ENCODE measurements around the gene PARD3B.

Gene PARD3B

DNA sequence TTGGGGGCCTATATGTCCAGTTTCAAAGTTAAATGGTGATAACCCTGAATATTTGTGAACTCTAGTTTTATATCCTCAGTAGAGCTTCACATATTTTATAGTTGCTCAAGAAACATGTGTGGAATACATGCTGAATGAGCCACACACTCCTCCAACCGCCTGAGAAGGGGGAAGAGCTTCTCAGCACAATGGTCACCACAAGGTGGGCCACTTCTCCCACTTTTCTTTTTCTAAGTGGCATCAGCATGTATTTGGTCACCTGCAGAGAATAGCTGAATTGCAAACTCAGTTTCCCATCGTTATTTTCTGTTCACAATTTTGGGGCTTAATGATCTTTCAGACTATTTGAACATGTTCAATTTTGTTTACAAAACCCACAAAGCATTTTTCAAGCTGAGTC is 340.5 kb downstream of the PARD3B start:
- H3K4me3 ChIP-seq (ENCODE audit: low read length), result no peak overlapping the region
- H3F3A ChIP-seq (ENCODE audit: control insufficient read depth, insufficient read depth), result no peaks in the 10 kb centered on the region
- H3K36me3 ChIP-seq (ENCODE audit: control insufficient read depth, low read length), result no peaks in the 10 kb centered on the region
- TF ChIP-seq, protein P1, sequence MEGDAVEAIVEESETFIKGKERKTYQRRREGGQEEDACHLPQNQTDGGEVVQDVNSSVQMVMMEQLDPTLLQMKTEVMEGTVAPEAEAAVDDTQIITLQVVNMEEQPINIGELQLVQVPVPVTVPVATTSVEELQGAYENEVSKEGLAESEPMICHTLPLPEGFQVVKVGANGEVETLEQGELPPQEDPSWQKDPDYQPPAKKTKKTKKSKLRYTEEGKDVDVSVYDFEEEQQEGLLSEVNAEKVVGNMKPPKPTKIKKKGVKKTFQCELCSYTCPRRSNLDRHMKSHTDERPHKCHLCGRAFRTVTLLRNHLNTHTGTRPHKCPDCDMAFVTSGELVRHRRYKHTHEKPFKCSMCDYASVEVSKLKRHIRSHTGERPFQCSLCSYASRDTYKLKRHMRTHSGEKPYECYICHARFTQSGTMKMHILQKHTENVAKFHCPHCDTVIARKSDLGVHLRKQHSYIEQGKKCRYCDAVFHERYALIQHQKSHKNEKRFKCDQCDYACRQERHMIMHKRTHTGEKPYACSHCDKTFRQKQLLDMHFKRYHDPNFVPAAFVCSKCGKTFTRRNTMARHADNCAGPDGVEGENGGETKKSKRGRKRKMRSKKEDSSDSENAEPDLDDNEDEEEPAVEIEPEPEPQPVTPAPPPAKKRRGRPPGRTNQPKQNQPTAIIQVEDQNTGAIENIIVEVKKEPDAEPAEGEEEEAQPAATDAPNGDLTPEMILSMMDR (IDR thresholded peaks at IDR 0.05; ENCODE audit: low read depth, low read length, poor library complexity, severe bottlenecking), result no peak
- H3K9me2 ChIP-seq (replicated peaks; ENCODE audit: control insufficient read depth, low read length), result no peaks in the 10 kb centered on the region
- H3K4me2 ChIP-seq (ENCODE audit: low read length), result no peak overlapping the region
- no peaks in the 10 kb centered on the region for H4K20me1 ChIP-seq (ENCODE audit: control insufficient read depth, insufficient read depth, low read depth, low read length)
- no peaks in the 10 kb centered on the region for H3K27me3 ChIP-seq (ENCODE audit: control insufficient read depth, low read length)
- H3K4me1 ChIP-seq (ENCODE audit: control insufficient read depth, low read length), result no peaks in the 10 kb centered on the region
- no peak overlapping the region for H3K27ac ChIP-seq (ENCODE audit: low read depth, low read length)
- H3K9me3 ChIP-seq (ENCODE audit: control insufficient read depth, insufficient read depth, low read length), result no peaks in the 10 kb centered on the region
- no peaks in the 10 kb centered on the region for H3K79me2 ChIP-seq (ENCODE audit: control insufficient read depth, low read length)

DNA sequence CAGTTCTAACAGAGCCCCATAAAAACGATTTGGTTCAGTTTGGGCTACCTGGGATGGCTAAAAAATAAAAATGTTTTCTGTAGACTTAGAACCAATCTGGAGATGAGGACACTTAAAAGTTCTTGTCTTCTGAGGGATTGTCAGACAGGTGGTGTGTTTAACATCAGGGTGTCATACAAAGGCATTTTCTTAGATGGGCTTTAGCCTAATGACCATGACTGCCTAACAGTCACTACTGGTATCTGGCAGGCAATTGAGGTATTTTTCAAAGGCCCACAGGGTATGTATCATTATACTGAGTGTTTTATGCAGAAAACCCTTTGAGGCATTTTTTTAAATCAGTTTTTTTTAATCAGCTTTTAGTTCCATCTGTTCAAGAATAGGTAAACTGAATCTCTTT is 341.4 kb downstream of the PARD3B start:
- no peaks in the 10 kb centered on the region for H3K4me1 ChIP-seq (ENCODE audit: control insufficient read depth, low read length)
- H3K79me2 ChIP-seq (ENCODE audit: control insufficient read depth, low read length), result no peaks in the 10 kb centered on the region
- no peaks in the 10 kb centered on the region for H3K9me2 ChIP-seq (replicated peaks; ENCODE audit: control insufficient read depth, low read length)
- no peak overlapping the region for H3K4me2 ChIP-seq (ENCODE audit: low read length)
- no peaks in the 10 kb centered on the region for H3F3A ChIP-seq (ENCODE audit: control insufficient read depth, insufficient read depth)
- no peak overlapping the region for H3K4me3 ChIP-seq (ENCODE audit: low read length)
- no peaks in the 10 kb centered on the region for H3K9me3 ChIP-seq (ENCODE audit: control insufficient read depth, insufficient read depth, low read length)
- TF ChIP-seq, protein P1 (IDR thresholded peaks at IDR 0.05; ENCODE audit: low read depth, low read length, poor library complexity, severe bottlenecking), result no peak
- no peak for TF ChIP-seq EZH2phosphoT487 (IDR thresholded peaks at IDR 0.05; ENCODE audit: borderline replicate concordance, low read length)
- no peak overlapping the region for H3K27ac ChIP-seq (ENCODE audit: low read depth, low read length)
- no peaks in the 10 kb centered on the region for H3K27me3 ChIP-seq (ENCODE audit: control insufficient read depth, low read length)
- H3K36me3 ChIP-seq (ENCODE audit: control insufficient read depth, low read length), result no peaks in the 10 kb centered on the region
- H4K20me1 ChIP-seq (ENCODE audit: control insufficient read depth, insufficient read depth, low read depth, low read length), result no peaks in the 10 kb centered on the region

DNA sequence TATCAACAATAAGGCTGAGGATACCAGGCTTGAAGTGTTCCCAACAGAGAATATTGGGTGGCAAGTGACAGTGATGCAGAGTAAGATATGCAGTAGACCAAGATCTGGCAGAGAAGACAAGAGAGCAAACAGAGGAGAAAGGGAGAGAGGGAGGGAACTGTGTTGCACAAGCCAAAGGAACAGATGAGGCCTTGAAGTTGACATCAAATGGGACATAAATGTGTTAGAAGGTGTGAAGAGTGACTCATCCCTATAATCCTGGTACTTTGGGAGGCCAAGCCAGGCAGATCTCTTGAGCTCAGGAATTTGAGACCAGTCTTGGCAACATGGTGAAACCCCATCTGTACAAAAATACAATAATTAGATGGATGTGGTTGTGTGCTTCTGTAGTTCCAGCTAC is 342.9 kb downstream of the PARD3B start:
- Histone ChIP-seq H3K27me3 (ENCODE audit: control insufficient read depth, low read length) (no peaks in the 10 kb centered on the region), H3K4me3 (ENCODE audit: low read length) (no peak overlapping the region), H3K79me2 (ENCODE audit: control insufficient read depth, low read length) (no peaks in the 10 kb centered on the region), H3K9me2 (replicated peaks; ENCODE audit: control insufficient read depth, low read length) (no peaks in the 10 kb centered on the region), H4K20me1 (ENCODE audit: control insufficient read depth, insufficient read depth, low read depth, low read length) (no peaks in the 10 kb centered on the region), H3K4me1 (ENCODE audit: control insufficient read depth, low read length) (no peaks in the 10 kb centered on the region), H3K36me3 (ENCODE audit: control insufficient read depth, low read length) (no peaks in the 10 kb centered on the region), H3K9me3 (ENCODE audit: control insufficient read depth, insufficient read depth, low read length) (no peaks in the 10 kb centered on the region), H3K27ac (ENCODE audit: low read depth, low read length) (no peak overlapping the region), H3K4me2 (ENCODE audit: low read length) (no peak overlapping the region), H3F3A (ENCODE audit: control insufficient read depth, insufficient read depth) (no peaks in the 10 kb centered on the region)
- TF ChIP-seq, protein P1 (IDR thresholded peaks at IDR 0.05; ENCODE audit: low read depth, low read length, poor library complexity, severe bottlenecking), result no peak
- TF ChIP-seq EZH2phosphoT487 (IDR thresholded peaks at IDR 0.05; ENCODE audit: borderline replicate concordance, low read length), result no peak

DNA sequence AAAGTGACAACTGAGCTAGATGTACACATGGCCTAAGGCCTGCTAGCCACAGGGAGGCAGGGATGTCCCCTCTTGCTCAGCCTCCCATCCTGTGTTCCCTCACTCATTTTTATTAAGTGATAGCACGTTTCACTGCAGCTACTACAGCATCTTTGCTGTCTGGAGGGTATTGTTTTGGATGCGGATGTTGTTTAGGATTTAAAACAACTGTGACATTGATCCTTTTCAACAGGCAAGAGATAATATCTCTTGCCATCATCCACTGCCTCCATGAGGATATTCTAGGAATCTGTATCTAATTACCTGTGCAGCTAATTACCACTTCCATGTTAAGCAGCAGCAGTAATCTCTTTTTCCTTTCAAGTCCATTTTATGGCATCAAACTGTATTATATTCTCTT is 345.4 kb downstream of the PARD3B start:
- Histone ChIP-seq H3F3A (ENCODE audit: control insufficient read depth, insufficient read depth) (no peaks in the 10 kb centered on the region), H3K9me2 (replicated peaks; ENCODE audit: control insufficient read depth, low read length) (no peaks in the 10 kb centered on the region), H3K27ac (ENCODE audit: low read depth, low read length) (no peak overlapping the region), H4K20me1 (ENCODE audit: control insufficient read depth, insufficient read depth, low read depth, low read length) (no peaks in the 10 kb centered on the region), H3K27me3 (ENCODE audit: control insufficient read depth, low read length) (no peaks in the 10 kb centered on the region), H3K4me2 (ENCODE audit: low read length) (no peak overlapping the region), H3K36me3 (ENCODE audit: control insufficient read depth, low read length) (no peaks in the 10 kb centered on the region), H3K4me1 (ENCODE audit: control insufficient read depth, low read length) (no peaks in the 10 kb centered on the region), H3K4me3 (ENCODE audit: low read length) (no peak overlapping the region), H3K79me2 (ENCODE audit: control insufficient read depth, low read length) (no peaks in the 10 kb centered on the region), H3K9me3 (ENCODE audit: control insufficient read depth, insufficient read depth, low read length) (no peaks in the 10 kb centered on the region)
- TF ChIP-seq, protein P1 (IDR thresholded peaks at IDR 0.05; ENCODE audit: low read depth, low read length, poor library complexity, severe bottlenecking), result no peak
- TF ChIP-seq EZH2phosphoT487 (IDR thresholded peaks at IDR 0.05; ENCODE audit: borderline replicate concordance, low read length), result no peak
